ENCODE data around the gene PDZK1IP1.
"Not testable (repeated sequence)": the region's sequence is repeated elsewhere in the genome, so short reads cannot be mapped to it uniquely, and the experiment has no call there.

The PDZK1IP1 gene

DNA sequence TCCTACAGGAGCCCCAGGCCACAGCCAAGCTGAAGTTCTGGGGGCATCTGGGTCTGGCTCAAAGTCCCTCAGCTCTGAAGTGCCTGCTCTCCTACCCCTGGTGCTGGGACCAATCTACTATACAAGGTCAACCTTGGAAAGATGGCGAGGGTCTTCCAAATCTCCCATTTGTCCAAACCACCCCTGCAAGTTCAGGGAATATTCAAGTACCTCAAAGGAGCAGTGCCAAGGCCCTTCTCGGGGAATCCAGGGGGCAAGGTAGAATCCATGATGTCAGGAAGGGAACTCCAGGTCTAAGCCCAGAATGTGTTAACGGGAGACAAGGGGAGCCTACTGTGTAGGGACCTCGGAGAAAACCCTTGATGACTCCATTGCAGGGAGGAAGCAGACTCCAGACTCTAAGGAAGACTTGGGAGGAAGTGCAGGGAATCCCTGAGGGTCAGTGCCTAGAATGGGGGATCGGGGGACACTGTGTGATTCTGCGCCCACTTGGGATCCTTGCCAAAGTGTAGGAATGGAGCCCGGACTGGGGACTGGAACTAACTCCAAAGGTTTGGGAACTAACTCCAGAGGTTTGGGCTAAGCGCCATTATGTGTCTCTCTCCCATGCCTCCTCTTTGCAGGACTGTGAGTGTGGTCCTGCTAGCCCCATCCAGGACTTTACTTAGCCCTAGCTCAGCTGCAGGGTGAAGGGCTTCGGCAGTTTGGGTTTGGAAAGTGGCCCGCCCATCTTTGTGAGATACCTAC is 33.5 kb upstream of the PDZK1IP1 start:
- DNase-seq: no peak

DNA sequence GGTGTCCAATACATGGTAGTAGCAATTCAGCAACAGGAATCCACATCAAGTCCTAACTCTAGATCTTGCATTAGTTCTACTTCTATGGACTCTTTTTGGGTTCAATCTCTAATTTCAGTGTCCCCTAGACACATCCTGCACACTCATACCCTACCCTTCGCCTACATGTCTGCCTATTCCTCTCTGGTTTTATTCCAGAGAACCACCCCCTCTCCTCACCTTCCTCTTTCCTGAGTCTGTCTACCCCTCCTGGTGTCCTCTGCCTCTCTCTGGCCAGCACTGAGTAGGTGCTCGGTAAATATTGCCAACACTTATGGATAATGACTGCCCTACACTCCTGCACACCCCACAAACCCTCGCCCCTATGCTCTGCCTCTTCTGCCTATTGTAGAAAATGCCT is 32.6 kb upstream of the PDZK1IP1 start:
- no peak for DNase-seq

DNA sequence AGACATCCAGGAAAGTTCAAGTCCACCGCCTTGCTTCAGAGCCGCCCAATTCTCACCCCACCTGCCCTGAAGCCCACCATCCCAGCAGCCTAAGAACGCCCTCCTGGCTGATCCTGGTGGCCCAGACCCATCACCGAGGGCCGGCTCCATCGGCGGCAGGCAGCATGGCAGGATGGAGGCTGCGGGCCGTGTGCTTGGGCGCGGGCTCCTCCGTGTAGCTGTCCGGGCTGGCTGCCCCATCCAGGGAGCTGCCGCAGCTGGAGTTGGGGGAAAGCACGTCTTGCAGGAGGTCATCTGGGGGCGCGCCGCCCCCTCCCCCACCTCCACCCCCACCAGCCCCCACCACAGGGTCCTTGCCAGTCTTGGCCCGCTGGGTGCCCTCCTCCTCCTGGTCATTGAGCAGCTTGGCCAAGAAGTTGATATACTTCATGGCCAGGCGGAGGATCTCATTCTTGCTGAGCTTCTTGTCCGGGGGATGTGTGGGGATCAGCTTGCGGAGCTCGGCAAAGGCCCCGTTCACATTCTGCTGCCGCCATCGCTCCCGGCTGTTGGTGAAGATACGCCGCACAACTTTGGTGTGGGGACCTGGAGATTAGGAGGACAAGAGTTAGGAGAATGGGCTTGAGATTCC is 29.9 kb upstream of the PDZK1IP1 start:
- no peak for DNase-seq

GRCh38 chr1:47219001-47219400 is 29.2 kb upstream of the PDZK1IP1 start:
- DNase-seq: no peak

- DNase-seq: no peak
Observed at GRCh38 chr1:47216278-47217059, 26.6 kb upstream of the PDZK1IP1 start.

DNA sequence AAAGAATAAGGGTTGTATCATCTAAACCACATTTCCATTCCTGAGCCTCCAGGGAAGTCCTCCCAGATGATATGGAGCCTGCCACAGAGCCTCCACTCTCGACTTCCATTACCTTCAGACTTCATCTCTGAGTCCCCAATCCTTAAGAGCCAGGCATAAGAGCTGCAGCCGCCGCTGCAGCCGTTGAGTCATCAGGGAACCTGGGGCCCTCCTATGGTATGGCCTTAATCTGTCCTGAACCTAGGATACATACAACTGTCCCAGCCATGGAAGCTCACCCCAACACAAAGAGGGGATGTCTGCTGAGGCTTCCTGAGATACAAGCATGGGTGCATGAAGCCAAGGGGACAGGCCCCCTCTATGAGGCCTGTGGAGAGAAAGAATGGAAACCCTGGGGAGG is 25.9 kb upstream of the PDZK1IP1 start:
- DNase-seq: no peak

- DNase-seq: no peak
Observed at GRCh38 chr1:47214549-47214948, 24.7 kb upstream of the PDZK1IP1 start.

DNA sequence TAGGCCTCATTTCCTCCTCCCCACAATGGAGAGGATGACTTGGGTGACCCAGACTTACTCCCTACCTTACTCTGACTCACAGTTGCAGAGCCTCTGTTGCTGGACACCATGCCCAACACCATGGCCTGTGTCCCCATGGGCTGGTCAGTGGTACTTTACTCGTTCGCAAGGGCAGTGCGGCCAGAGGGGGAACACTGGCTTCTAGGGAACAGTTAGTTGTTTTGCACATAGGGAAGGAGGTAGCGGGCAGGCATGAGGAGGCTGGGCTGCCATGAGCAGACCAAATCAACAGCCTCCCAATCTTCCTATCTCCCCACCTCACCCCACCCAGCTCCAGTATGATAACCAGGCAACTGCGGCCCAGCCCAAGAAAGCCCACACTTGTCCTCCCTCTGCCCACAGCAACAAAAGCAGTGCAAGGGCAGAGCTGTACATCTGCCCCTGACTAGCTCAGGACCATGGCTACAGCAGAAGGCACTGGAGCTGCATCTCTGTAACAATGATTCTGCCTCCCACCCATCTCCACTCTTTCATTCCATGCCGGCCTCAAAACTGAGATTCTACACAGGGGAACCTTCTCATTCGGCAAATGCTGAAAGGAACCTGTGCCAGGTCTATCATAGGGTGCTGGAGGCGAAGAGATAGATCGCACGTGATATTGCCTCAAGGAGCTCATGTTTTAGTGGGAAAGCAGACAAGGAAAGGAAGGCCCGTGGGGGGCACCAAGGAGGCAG is 23.6 kb upstream of the PDZK1IP1 start:
- DNase-seq: no peak

GRCh38 chr1:47212636-47213229 is 22.9 kb upstream of the PDZK1IP1 start:
- DNase-seq: no peak

- DNase-seq: no peak
Observed at GRCh38 chr1:47211796-47212269, 22.0 kb upstream of the PDZK1IP1 start.

GRCh38 chr1:47210666-47211065 is 20.8 kb upstream of the PDZK1IP1 start:
- DNase-seq: no peak

DNA sequence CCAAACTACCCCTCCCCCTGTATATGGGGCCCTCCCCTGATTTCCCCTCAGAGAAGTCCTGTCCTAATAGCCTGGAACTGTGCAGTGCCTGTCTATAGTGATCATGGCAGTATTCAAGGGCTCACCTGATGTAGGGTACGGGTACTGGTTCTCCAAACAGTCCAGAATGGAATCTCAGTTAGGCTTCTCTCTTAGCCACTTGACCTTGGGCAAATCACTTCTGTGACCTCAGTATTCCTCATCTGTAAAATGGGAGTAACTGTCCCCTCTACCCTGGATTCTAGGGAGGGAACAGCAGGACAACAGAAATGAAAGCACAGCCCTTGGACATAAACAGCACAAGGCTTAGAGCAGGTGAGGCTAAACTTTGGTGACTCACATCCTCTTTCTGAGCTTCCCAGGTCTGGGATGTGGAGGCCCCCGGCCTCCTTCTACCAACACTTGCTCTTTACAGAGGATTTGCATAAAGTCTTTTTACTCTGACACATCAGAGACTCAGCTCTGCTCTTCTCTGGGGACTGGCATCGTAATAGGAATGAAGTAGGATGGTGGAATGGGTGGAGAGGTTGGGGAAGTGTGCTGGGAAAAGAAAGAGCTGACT is 20.0 kb upstream of the PDZK1IP1 start:
- no peak for DNase-seq

- DNase-seq: no peak
Observed at GRCh38 chr1:47209091-47209490, 19.3 kb upstream of the PDZK1IP1 start.

- DNase-seq: no peak
Observed at GRCh38 chr1:47208374-47208850, 18.6 kb upstream of the PDZK1IP1 start.

GRCh38 chr1:47207803-47208373 is 18.1 kb upstream of the PDZK1IP1 start:
- DNase-seq: no peak

GRCh38 chr1:47205918-47206317 is 16.1 kb upstream of the PDZK1IP1 start:
- DNase-seq: no peak

DNA sequence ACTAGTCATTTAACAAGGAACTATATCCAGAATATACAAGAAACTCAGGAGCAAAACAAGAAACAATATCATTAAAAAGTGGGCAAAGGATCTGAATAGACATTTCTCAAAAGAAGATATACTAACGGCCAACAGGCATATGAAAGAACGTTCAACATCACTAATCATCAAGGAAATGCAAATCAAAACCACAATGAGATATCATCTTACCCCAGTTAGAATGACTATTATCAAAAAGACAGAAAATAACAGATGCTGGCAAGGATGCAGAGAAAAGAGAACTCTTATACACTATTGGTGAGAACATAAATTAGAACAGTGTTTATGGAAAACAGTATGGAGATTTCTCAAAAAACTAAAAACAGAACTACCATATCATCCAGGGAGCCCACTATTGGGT is 13.7 kb upstream of the PDZK1IP1 start:
- DNase-seq: not testable (repeated sequence)

DNA sequence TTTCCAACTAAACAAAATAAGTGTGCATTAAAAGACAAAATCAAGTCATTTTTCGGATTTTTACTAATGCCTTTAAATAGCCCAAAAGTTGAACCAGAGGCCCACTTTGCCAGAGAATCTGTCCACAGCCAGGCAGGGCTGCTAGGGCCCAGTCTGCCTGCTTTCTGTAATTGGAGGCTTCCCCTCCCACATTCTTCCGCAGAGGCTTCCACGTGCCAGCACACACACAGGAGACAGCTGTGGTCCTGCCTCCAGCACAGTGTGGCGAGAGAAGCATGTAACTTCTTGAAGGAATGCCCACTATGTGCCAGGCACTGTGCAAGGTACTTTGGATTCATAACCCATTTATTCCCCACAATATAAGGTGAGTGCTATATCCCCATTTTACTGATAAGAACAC is 11.3 kb upstream of the PDZK1IP1 start:
- DNase-seq: no peak

DNA sequence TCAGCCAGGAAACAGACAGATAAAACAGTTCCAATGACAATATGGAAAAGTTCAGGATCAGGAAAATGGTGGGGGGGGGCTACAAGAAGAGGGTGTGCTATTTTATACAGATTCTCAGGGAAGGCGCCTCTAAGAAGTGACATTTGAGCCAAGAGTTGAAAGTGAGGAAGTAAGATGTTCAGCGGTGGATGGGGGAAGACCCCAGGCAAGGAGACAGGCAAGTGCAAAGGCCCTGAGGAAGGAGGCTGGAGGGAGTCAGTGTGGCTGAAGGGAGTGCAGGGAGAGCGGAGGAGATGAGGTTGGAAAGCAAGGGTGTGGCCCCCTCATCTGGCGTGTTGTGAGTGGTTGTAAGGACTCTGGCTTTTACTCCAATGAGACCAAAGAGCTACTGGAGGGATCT is 8.4 kb upstream of the PDZK1IP1 start:
- no peak for DNase-seq

DNA sequence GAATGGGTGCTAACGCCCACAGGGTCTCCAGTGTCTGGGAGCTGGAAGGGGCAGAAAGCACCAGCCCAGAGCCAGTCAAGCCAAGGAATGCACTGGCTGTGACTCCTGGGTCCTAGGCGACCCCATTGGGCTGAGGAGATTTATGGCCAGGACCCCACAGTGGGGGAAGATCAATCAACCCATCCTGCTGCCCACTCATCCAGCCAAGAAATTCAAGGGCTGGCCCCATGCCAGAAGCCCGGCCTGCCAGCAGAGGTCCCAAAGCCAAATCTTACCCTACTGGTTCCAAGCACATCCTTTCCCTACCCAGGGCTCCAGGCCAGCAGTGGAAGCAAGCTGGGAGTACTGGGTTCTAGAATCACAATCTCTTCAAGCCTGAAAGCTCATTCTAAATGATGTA is 6.8 kb upstream of the PDZK1IP1 start:
- no peak for DNase-seq

- not testable (repeated sequence) for DNase-seq
Observed at GRCh38 chr1:47195981-47196380, 6.1 kb upstream of the PDZK1IP1 start.

DNA sequence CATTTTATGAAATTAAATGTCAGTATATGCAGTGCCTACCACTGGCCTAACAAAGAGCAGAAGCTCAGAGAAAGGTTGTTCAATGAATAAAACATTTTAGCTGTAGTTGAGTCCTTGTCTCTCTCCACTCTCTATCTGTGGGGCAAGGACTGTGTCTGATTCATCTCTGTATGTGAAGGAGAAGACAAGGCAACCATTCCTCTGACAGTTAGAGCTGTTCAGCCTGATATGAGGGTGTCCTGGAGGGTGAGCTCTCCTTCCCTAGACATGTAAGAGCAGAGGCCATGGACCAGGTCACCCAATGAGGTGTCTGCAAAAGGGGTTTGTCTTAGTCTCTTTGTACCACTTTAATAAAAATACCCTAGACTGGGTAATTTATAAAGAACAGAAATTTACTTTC is 4.5 kb upstream of the PDZK1IP1 start:
- no peak for DNase-seq

All from COR-L47 (cell line).